SK-N-SH treated with all-trans-retinoic acid at 6 μM for 48 hours (cell line): Measurements from ENCODE around the gene FAM181A.

ENCODE experiments used
- ATAC-seq: fragments of 200-7000 bp; cut with Tn5 transposase; 3 replicates; pipeline ENCODE4 v1.9.1; 2020; ENCODE audit warnings: mild to moderate bottlenecking, moderate library complexity
- ARNTL ChIP-seq: fragments of 450-650 bp; formaldehyde crosslinking; IDR thresholded peaks from 2 replicates; pipeline ENCODE4 v1.5.0; 2020; ENCODE audit warnings: low read depth, mild to moderate bottlenecking, moderate library complexity, borderline replicate concordance
- BACH2 ChIP-seq: fragments of 250-450 bp; sonication (Bioruptor Pico); IDR thresholded peaks from 2 replicates; pipeline ENCODE4 v1.9.0; 2021; ENCODE audit warnings: mild to moderate bottlenecking, borderline replicate concordance
- CREB5 ChIP-seq: fragments of 250-450 bp; sonication (Bioruptor Pico); IDR thresholded peaks from 2 replicates; pipeline ENCODE4 v1.5.1; 2020; ENCODE audit warnings: low read depth, mild to moderate bottlenecking, moderate library complexity
- CSDC2 ChIP-seq: fragments of 250-450 bp; sonication (Bioruptor Pico); IDR thresholded peaks from 2 replicates; pipeline ENCODE4 v1.5.0; 2020; ENCODE audit warnings: mild to moderate bottlenecking, moderate library complexity
- CSRNP3 ChIP-seq: fragments of 250-450 bp; sonication (Bioruptor Pico); IDR thresholded peaks from 2 replicates; pipeline ENCODE4 v1.5.1; 2021; ENCODE audit warnings: mild to moderate bottlenecking, moderate library complexity
- ESRRG ChIP-seq: fragments of 250-450 bp; sonication (Bioruptor Pico); IDR thresholded peaks from 2 replicates; pipeline ENCODE4 v1.6.1; 2021; ENCODE audit warnings: mild to moderate bottlenecking
- GLIS3 ChIP-seq: fragments of 250-450 bp; sonication (Bioruptor Pico); IDR thresholded peaks from 2 replicates; pipeline ENCODE4 v1.5.0; 2020; ENCODE audit warnings: mild to moderate bottlenecking, moderate library complexity
- OSR1 ChIP-seq: fragments of 250-450 bp; sonication (Bioruptor Pico); IDR thresholded peaks from 2 replicates; pipeline ENCODE4 v1.8.0; 2022; ENCODE audit warnings: moderate library complexity, mild to moderate bottlenecking, inconsistent platforms
- PATZ1 ChIP-seq: fragments of 250-450 bp; sonication (Bioruptor Pico); IDR thresholded peaks from 2 replicates; pipeline ENCODE4 v1.8.0; 2020; ENCODE audit warnings: mild to moderate bottlenecking, moderate library complexity, borderline replicate concordance
- PPARA ChIP-seq: fragments of 250-450 bp; sonication (Bioruptor Pico); IDR thresholded peaks from 2 replicates; pipeline ENCODE4 v1.5.0; 2020; ENCODE audit warnings: mild to moderate bottlenecking, borderline replicate concordance
- SNAI2 ChIP-seq: fragments of 250-450 bp; sonication (Bioruptor Pico); IDR thresholded peaks from 2 replicates; pipeline ENCODE4 v1.5.0; 2020; ENCODE audit warnings: mild to moderate bottlenecking, moderate library complexity
- TOX ChIP-seq: fragments of 250-450 bp; sonication (Bioruptor Pico); IDR thresholded peaks from 2 replicates; pipeline ENCODE4 v1.8.0; 2021; ENCODE audit warnings: mild to moderate bottlenecking, moderate library complexity, borderline replicate concordance
- ZC3H10 ChIP-seq: fragments of 250-450 bp; sonication (Bioruptor Pico); IDR thresholded peaks from 2 replicates; pipeline ENCODE4 v1.5.1; 2021; ENCODE audit warnings: mild to moderate bottlenecking, moderate library complexity
- ZFP3 ChIP-seq: fragments of 250-450 bp; sonication (Bioruptor Pico); IDR thresholded peaks from 2 replicates; pipeline ENCODE4 v1.5.0; 2020; ENCODE audit warnings: mild to moderate bottlenecking, moderate library complexity
- ZFP30 ChIP-seq: fragments of 450-650 bp; formaldehyde crosslinking; IDR thresholded peaks from 2 replicates; pipeline ENCODE4 v1.5.0; 2022; ENCODE audit warnings: mild to moderate bottlenecking, moderate library complexity
- ZNF565 ChIP-seq: fragments of 450-650 bp; formaldehyde crosslinking; conservative IDR thresholded peaks from 2 replicates; pipeline ENCODE4 v1.5.0; 2020; ENCODE audit warnings: low read depth, mild to moderate bottlenecking, moderate library complexity
- ZNF70 ChIP-seq: fragments of 450-650 bp; formaldehyde crosslinking; IDR thresholded peaks from 2 replicates; pipeline ENCODE4 v1.5.0; 2020; ENCODE audit warnings: mild to moderate bottlenecking, moderate library complexity
- ZNF8 ChIP-seq: fragments of 450-650 bp; formaldehyde crosslinking; IDR thresholded peaks from 2 replicates; pipeline ENCODE4 v1.5.0; 2020; ENCODE audit warnings: mild to moderate bottlenecking, moderate library complexity
- TF ChIP-seq, protein P1 (sequence below): fragments of 250-450 bp; sonication (Bioruptor Pico); IDR thresholded peaks from 2 replicates; pipeline ENCODE4 v1.5.0; 2020; ENCODE audit warnings: mild to moderate bottlenecking, moderate library complexity

FAM181A gene

GRCh38 chr14:93923626-93924025 lies 3.5 kb upstream of the FAM181A start:
- no peak for ATAC-seq
- TF ChIP-seq ZNF8 (CRISPR knock-in tag), result no peak
- TF ChIP-seq GLIS3, result no peak
- no peak for TF ChIP-seq ZFP3 (CRISPR knock-in tag)
- no peak for TF ChIP-seq CSRNP3 (CRISPR knock-in tag)
- no peak for TF ChIP-seq ARNTL (CRISPR knock-in tag)
- TF ChIP-seq ZFP30 (CRISPR knock-in tag), result no peak
- TF ChIP-seq ZC3H10 (CRISPR knock-in tag), result no peak
- TF ChIP-seq PPARA (CRISPR knock-in tag), result no peak
- no peak for TF ChIP-seq OSR1

DNA sequence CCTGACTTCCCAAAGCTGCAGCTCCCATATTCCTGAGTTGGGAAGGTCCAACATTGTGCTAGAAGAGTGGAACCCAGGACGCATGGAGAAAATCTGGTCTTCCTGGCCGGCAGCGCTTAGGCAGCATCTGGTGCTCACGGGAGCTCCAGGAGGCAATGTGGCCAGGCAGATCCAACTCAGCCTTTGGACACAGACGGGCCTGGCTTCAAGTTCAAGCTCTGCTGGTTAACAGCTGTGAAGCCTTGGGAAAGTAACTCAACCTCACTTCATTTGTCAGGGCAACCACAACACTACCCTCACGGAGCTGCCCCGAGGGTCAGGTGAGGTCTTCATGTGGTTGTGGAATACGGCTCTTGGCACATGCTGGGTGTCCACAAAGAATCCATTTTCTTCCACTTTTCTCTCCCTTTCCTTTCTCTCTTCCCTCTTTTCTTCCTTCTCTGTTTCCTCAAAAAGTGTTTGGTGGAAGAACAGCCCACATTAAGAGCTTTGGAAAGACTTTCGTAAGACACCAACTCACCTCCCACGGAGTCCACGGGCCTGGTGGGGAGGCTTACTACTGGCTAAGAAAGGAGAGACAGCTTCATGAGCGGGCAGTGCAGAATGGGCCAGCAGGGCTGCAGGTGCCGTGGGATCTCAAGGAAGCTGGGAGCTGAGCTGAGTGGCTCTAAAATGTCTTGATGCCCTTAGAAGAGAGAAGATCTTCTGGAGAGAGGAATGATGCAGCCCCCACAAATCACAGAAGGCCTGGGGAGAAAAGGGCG lies 2.4 kb upstream of the FAM181A start:
- ATAC-seq, result no peak
- TF ChIP-seq SNAI2 (CRISPR knock-in tag), result no peak
- TF ChIP-seq ZFP3 (CRISPR knock-in tag), result no peak
- no peak for TF ChIP-seq CSRNP3 (CRISPR knock-in tag)
- TF ChIP-seq CREB5, result no peak
- no peak for TF ChIP-seq TOX
- no peak for TF ChIP-seq OSR1
- TF ChIP-seq ARNTL (CRISPR knock-in tag), result no peak
- no peak for TF ChIP-seq ZFP30 (CRISPR knock-in tag)
- no peak for TF ChIP-seq BACH2 (CRISPR knock-in tag)
- no peak for TF ChIP-seq ZNF70 (CRISPR knock-in tag)
- TF ChIP-seq ZC3H10 (CRISPR knock-in tag), result no peak
- TF ChIP-seq, protein P1, sequence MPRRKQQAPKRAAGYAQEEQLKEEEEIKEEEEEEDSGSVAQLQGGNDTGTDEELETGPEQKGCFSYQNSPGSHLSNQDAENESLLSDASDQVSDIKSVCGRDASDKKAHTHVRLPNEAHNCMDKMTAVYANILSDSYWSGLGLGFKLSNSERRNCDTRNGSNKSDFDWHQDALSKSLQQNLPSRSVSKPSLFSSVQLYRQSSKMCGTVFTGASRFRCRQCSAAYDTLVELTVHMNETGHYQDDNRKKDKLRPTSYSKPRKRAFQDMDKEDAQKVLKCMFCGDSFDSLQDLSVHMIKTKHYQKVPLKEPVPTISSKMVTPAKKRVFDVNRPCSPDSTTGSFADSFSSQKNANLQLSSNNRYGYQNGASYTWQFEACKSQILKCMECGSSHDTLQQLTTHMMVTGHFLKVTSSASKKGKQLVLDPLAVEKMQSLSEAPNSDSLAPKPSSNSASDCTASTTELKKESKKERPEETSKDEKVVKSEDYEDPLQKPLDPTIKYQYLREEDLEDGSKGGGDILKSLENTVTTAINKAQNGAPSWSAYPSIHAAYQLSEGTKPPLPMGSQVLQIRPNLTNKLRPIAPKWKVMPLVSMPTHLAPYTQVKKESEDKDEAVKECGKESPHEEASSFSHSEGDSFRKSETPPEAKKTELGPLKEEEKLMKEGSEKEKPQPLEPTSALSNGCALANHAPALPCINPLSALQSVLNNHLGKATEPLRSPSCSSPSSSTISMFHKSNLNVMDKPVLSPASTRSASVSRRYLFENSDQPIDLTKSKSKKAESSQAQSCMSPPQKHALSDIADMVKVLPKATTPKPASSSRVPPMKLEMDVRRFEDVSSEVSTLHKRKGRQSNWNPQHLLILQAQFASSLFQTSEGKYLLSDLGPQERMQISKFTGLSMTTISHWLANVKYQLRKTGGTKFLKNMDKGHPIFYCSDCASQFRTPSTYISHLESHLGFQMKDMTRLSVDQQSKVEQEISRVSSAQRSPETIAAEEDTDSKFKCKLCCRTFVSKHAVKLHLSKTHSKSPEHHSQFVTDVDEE (CRISPR knock-in tag), result no peak
- no peak for TF ChIP-seq PPARA (CRISPR knock-in tag)
- no peak for TF ChIP-seq PATZ1
- no peak for TF ChIP-seq ZNF565 (CRISPR knock-in tag)
- TF ChIP-seq ESRRG, result no peak
- no peak for TF ChIP-seq ZNF8 (CRISPR knock-in tag)
- no peak for TF ChIP-seq GLIS3

GRCh38 chr14:93925374-93925895 lies 1.7 kb upstream of the FAM181A start:
- no peak for ATAC-seq
- TF ChIP-seq CSDC2, result no peak
